ENCODE data around the gene ADARB1. TPM values are rescaled to one million over a fixed set of nuclear protein-coding genes. Genes with fewer than 3 reads are reported as not detected.

The ADARB1 gene
- total RNA-seq, 1 experiment from 2014 or later: 15.8 TPM

GRCh38 chr21:45134279-45135076 is 60.1 kb downstream of the ADARB1 start:
- Histone ChIP-seq H3K79me1 (ENCODE audit: insufficient read depth, low read depth, low read length, poor library complexity, severe bottlenecking) (no peaks in the 10 kb centered on the region), H3K4ac (ENCODE audit: low read depth, low read length) (no peak overlapping the region), H3K4me2 (ENCODE audit: insufficient read depth, insufficient read length, low read length) (no peak overlapping the region), H3K9ac (ENCODE audit: extremely low read depth, insufficient read length, low read length) (no peak overlapping the region), H3K14ac (ENCODE audit: insufficient read depth, low read length) (no peak overlapping the region), H3K79me2 (ENCODE audit: insufficient read depth, low read length) (no peaks in the 10 kb centered on the region), H3K27me3 (ENCODE audit: insufficient read depth, low read length) (no peaks in the 10 kb centered on the region), H2BK5ac (ENCODE audit: insufficient read length, low read length) (no peak overlapping the region), H3K23ac (ENCODE audit: insufficient read length, low read depth, low read length) (no peak overlapping the region), H2BK15ac (ENCODE audit: low read depth, low read length) (no peak overlapping the region), H3K4me1 (ENCODE audit: insufficient read depth, low read length) (no peaks in the 10 kb centered on the region), H3K23me2 (ENCODE audit: insufficient read length, low read depth, low read length, poor library complexity, severe bottlenecking) (no peaks in the 10 kb centered on the region), H2BK20ac (ENCODE audit: low read depth, low read length, poor library complexity, severe bottlenecking) (no peak overlapping the region), H4K20me1 (ENCODE audit: control insufficient read depth, insufficient read depth, insufficient read length) (no peaks in the 10 kb centered on the region), H4K5ac (ENCODE audit: insufficient read length, low read depth, low read length) (no peak overlapping the region), H2BK120ac (ENCODE audit: low read depth, low read length, poor library complexity, severe bottlenecking) (no peak overlapping the region), H3T11ph (ENCODE audit: low read length) (no peak overlapping the region), H2BK12ac (ENCODE audit: insufficient read length, low read depth, low read length) (no peak overlapping the region), H3K56ac (ENCODE audit: insufficient read length, low read depth, low read length) (no peak overlapping the region), H2AK5ac (ENCODE audit: insufficient read length, low read length) (no peak overlapping the region), H2AFZ (ENCODE audit: low read length) (no peak overlapping the region), H3K18ac (ENCODE audit: insufficient read length, low read depth, low read length) (no peak overlapping the region), H4K91ac (ENCODE audit: insufficient read length, low read depth, low read length) (no peak overlapping the region), H3K27ac (ENCODE audit: insufficient read length, low read depth, low read length) (no peak overlapping the region), H4K8ac (replicated peaks; ENCODE audit: insufficient read length, low read depth, low read length) (no peak overlapping the region), H3K9me3 (ENCODE audit: control insufficient read depth, low read depth, low read length) (no peaks in the 10 kb centered on the region)
- Mint-ChIP-seq H3K36me3 (ENCODE audit: insufficient read depth in 1 of 3, low read depth in 3 of 3) (no peaks in the 10 kb centered on the region), H3K27me3 (ENCODE audit: low read depth) (no peaks in the 10 kb centered on the region), H3K9me3 (no peaks in the 10 kb centered on the region), H3K4me3 (no peak overlapping the region), H3K27ac (no peak overlapping the region; a peak in 1 of 7 replicates), H3K4me1 (peaks cover 0 to 4% of the 10 kb centered on the region in 2 experiments; a peak in 1 of 4 replicates)
- no peak for TF ChIP-seq CTCF (conservative IDR thresholded peaks at IDR 0.05)
- no CpG with 5 or more reads among the region's 29 CpGs for WGBS (ENCODE audit: extremely low coverage, insufficient read length, low lambda C conversion rate)
- DNase-seq: no peak
